HG03457 (cell line): Measurements from ENCODE around the gene BIN2.

ENCODE experiments used
- ATAC-seq: cut with Tn5 transposase; IDR thresholded peaks from one replicate; pipeline ENCODE4 v1.9.1; 2021; ENCODE audit warnings: moderate number of reproducible peaks; ENCODE audit not compliant: unreplicated experiment

Gene BIN2

DNA sequence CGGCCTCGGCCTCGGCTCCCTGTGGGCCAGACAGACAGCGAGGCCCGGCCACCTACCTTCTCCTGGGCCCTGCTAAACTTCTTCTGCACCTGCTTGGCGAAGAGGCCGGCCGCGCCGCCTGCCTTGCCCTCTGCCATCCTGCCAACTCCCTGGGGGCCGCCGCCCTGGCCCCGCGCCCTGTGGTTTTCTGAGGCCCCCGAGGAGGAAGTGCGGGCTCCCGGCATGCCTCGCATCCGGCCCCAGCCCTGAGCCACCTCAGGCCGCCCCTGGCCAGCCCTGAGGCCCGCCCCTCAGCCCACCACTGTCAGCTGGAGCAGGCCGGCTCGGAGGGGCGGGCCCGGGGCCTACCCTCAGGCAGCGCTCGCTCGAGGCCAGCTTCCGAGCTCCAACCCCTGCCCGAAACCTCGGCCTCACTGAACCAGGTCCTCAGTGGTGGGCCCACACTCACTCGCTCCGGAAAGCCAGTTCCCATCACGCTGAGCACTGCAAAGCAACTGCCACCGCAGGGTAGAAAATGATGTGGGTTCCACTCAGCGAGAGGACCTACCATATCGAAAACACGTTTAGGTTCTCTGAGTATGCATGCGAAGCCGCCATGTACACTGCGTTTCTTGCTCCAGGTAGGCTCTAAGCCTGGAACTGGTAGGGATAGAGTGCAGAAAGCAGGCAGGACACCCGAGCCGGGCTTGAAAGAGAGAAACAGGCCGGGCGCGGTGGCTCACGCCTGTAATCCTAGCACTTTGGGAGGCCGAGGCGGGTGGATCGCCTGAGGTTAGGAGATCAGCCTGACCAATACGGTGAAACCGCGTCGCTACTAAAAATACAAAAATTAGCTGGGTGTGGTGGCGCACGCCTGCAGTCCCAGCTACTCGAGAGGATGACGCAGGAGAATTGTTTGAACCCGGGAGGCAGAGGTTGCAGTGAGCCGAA lies at the start of gene BIN2:
Gene BIN2, minus strand, starts transcription at position 209 of the 930 bp plus-strand sequence. Its CDS starts 72 bp downstream, at position 137.
- ATAC-seq, result peak; percentile 37

DNA sequence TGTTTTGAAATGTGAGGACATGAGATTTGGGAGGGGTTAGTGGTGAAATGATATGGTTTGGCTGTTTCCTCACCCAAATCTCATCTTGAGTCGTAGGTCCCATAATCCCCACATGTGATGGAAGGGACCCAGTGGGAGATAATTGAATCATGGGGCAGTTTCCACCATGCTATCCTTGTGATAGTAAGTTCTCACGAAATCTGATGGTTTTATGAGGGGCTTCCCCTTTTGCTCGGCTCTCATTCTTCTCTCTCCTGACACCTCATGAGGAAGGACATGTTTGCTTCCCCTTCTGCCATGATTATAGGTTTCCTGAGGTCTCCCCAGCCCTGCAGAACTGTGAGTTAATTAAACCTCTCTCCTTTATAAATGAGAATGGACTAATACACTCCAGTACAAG lies 49.2 kb upstream of the BIN2 start:
- no peak for ATAC-seq

DNA sequence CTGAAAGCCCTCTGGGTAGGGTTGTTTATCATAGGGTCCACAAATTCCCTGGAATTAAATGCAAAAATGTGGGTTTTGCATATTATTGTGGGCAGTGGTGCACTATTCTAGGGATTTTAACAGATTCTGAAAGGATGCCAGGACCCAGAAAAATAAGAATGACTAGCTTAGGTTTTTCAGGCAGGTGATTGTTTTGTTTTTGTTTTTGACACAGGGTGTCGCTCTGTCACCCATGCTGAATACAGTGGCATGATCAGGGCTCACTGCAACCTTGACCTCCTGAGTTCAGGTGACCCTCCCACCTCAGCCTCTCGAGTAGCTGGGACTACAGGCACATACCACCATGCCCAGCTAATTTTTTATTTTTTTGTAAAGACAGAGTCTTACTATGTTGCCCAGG lies 48.0 kb upstream of the BIN2 start:
- ATAC-seq, result no peak

DNA sequence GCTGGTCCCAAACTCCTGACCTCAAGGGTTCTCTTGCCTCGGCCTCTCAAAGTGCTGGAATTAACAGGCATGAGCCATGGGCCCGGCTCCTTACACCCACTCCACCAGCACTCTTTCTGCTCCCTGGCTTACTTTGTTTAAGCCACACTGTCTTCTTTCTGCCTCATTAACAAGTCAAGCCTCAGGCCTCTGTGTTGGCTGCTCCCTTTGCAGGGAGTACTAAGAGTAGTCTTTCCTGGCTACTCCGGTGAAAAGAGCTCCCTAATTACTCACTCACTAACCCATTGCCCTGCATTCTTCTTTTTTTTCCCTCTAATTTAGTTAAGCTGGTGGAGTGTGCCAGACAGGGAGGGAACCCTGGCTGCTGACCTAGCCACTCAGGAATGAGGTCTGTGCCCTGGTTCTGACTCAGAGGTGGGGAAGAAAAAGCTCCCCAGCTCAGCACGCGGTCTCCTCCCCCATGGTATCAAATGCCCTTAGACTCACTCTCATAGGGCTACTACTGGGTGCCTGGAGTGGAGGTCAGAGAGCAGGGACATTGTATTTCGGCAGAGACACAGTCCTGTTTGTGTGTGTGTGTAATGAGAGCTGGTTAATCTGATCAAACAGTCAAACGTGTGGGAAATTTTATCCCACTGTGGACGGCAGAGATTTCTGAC lies 47.5 kb upstream of the BIN2 start:
- ATAC-seq, result no peak

DNA sequence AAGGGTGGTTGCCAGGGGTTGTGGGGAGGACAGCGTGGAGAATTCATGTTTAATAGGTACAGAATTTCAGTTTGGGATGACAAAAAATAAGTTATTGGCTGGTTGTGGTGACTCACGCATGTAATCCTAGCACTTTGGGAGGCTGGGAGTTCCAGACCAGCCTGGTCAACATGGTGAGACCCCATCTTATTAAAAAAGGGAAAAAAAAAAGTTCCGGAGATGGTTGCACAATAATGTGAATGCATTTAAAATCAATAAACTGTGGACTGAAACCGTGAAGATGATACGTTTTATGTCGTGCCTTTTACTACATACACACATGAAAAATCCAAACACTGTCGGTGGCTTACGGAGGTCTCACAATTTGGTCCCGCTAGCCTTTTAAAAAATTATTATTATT lies 46.7 kb upstream of the BIN2 start:
- no peak for ATAC-seq

DNA sequence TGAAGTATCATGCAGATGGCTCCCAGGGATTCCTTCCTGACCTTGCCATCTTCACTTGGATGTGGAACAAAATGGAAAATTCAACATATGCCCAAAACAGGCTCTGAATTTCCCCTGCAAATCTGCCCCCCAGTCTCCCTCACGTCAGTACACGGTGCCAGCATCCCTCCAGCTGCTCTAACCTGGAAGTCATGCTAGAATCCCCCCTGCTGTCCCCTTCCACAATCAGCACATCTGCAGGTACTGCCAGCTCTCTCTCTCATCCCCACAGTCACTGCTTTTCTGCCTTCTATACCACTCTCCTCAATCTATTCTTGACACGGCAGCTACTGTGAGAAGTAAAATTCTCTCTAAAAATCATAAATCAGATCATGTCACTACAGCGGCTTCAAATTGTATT lies 45.6 kb upstream of the BIN2 start:
- ATAC-seq, result no peak

DNA sequence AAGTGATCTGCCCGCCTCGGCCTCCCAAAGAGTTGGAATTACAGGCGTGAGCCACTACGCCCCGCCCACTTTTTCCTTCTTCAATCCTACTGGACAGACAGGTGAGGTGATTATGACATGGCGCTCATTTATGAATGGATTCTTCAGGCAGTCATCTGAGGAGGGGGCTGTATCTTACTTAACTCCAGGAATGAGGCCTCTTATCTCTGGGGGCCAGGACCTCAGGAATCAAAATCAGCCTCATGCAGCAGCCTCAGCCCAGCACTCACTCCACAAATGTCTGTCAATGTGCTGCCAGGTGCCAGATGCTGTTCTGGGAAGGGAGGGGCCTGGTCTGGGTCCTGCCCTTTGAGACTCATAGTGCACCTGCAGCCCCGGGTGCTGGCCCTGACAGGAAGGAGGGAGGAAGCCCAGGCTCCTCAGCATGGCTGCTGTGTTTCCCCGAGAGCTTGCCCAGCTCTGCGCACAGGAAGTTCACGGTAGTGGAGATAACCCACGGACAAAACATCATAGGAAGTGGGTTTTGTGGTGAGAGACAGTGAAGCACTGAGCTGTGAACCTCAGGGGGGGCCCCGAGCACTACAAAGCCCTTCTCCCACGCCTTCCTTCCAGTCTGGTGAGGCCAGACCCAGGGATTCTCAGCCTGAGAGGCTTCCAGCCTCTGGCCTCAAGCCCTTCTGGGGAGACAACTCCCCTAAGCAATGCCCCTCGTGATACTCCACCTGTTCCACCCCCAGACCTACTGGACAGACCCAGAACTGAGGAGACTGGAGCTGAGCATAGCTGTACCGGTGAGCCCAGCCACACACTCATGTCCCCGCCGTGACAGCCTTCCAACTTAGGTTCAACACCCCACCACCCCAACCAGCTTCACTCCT lies 44.9 kb upstream of the BIN2 start:
- peak; percentile 95 for ATAC-seq

DNA sequence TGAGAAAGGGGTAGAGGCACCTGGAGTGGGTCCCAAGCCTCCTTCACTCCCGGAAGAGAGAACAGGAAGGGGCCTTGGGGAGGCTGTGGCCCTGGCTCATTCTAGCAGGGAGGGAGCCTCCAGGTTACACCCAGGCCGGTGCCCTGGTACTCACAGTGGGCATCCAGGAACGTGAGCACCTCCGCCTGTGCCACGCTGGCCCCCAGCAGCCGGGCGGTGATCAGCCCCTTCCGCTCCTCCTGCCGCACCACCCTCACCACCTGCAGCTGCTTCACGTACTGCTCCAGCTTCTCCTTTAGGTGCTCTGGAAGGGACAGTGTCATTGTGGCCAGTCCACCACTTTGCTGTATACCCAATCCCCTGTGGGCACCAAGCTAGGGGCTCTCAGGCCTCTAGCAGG lies 41.3 kb upstream of the BIN2 start:
- no peak for ATAC-seq

DNA sequence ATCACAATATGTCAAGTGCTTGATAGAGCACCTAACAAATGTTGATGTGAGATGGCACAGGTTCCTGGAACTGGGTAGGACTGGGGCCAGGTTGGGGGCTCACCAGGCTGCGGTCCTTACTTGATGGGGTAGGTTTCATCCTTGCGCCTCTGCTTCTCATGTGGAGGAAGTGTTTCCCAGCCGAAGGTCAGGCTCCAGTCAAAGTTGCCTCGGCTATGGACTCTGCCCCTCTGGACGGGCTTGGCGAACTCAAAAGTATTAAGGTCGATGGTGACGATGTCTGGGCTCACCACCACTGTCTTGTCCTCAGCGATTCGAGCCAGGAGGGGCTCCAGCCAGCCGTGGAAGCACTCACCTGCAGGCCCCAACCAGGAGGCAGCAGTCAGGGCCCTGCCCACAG lies 40.0 kb upstream of the BIN2 start:
- no peak for ATAC-seq

DNA sequence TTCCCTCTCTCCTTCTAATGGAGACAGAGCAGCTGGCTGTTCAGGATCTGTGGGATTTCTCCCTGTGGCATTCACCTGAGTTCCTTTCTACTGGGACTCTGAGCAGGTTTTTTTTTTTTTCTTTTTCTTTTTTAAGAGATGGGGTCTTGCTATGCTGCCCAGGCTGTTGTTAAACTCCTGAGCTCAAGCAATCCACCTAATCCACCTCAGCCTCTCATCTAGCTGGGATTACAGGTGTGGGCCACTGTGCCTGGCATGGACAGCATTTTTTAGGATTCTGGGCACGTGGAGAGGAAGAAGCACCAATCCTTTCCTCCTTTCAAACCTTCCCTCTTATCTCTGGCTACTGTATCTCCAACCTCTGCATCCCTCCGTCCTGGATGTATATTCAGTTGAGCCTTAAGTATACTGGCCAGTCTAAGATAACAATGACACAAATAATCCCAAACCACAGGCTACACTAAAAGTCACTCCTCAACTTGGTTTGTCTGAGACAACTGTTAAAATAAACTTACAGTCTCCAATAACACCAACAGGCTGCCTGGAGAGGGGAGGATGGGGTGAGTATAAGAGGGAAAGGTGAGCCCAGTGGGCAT lies 38.9 kb upstream of the BIN2 start:
- no peak for ATAC-seq

DNA sequence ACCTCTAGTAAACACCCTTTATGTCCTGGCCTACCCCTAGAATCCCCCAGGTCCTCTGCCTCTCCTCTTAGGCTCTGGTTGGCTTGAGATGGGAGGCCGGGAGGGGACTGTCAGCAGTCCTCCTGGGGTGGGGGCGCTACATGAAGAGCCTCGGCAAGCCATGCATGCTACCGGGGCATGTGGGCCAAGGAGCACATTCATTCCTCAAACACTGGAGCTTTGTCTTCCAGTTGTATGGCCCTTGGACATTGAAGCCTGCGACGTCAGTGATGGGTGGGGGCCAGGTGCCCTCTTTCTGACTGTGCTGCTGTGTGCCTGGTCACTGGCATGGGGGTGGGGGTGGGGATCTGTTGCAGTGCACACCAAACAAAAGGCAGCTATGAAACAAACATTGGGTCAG lies 38.3 kb upstream of the BIN2 start:
- ATAC-seq, result no peak

DNA sequence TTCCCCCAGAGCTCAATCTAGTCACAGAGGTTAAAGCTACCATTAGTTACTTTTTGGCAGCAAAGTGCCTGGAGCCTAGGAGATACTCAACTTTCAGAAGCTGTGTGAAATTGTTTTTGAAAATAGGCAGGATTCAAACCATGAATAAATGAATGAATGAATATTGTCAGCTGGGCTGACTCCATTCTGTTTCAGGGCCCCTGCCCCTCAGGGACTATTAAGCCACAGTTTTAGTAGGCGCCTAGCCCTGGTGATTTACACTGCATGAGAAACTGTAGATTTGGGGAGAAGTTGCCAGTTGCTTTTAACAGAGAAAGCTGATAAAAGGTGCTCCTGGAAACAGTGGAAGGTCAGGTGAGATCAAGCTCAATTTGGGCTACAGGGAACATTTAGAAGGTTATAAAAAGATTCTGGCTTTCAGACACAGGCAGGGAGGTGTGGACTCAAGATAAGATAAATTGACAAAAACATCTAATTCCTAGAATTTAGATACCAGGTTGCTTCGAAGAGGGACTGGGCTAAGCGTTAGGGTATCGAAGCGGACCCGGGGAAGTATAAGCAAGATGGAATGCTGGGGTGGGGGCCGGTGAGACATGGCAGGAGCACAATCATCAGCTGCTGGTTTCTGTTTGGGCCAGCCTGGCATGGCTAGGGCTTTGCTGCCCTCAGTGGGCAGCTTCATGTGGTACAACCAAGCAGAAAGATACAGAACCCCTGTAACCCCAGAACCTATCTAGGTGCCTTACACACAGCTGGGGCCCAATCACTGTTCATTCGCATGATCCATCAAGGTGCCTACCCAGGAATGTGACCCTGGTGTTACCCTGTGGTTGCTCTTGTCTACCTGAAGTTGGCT lies 37.4 kb upstream of the BIN2 start:
- no peak for ATAC-seq

DNA sequence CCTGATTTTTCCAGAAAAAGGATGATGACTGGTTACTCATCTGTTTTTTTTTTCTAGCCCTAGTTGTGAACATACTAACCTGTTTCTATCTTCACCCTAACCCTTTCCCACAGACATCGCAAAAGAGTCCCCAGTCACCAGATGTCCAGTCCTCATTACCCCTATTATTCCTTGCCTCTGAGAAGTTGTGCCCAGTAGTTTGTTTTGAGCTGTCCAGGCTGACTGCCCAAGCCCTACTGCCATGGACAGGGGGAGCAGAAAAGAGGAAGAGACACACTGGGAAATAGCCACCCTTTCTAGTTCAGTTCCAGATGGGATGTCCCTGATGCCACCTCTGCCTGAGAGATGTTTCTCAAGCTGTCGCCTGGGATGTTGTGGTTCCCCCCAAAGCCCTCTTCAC lies 36.3 kb upstream of the BIN2 start:
- no peak for ATAC-seq

DNA sequence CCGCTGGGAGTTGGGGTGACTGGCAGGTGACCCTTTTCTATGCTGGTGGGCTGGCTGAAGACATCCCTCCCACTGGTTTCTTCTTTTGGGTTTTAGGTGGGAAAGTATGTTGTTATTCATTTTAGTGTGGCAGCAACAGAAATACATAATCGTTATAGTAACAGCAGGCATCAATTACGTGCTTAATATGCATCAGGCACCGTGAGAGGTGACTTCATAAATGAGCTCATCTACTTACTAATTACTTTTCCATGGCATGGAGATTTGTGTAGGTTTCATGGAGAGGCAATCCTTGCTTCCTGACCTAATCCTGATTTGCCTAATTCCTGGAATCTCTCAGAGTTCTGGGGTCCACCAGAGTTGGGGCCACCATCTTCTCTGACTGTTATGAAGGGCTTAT lies 35.9 kb upstream of the BIN2 start:
- no peak for ATAC-seq

DNA sequence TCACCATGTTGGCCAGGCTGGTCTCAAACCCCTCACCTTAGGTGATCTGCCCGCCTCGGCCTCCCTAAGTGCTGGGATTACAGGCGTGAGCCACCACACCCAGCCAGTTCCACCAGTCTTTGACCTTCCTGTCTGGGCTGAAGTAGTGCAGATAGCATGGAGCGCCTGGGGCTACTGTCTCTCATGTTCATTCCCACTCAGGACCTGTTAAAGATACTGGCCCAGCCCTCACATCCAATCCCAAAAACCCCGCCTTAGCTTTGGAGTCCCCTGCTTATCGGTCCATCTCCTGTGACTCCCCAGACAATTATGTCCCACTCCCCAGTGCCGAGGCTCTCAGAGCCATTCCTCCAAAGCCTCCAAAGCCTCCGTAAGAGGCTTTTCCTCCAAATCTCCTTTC lies 34.5 kb upstream of the BIN2 start:
- no peak for ATAC-seq

DNA sequence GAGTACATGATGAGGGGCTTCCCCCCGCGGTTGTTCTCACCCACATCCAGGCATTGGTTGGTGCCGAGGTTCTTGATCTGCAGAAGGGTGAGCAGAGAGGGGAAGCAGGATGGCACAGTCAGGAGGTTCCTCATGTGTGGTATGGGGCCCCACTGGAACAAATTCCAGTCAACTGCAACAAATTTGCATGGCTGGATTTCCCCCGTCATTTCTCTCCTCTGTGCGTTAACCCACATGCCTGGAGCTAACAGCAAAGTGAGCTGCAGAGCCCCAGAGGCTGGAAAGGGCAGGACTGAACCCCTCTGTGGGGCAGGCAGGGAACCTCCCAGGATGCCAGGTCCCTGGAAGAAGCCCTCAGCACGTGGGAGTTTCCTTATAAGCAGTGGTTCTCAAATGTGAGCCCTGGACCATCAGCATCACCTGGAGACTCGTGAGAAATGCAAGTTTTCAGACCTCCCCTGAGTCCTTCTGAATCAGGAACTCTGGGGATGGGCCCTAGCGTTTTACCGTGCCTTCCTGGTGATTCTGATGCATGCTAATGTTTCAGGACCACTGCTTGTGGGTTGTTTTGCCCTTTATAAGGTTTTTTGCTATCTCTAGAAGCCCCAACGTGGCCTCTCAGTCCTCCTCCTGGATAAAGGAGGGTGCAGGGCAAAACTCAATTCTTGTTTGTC lies 33.5 kb upstream of the BIN2 start:
- no peak for ATAC-seq

DNA sequence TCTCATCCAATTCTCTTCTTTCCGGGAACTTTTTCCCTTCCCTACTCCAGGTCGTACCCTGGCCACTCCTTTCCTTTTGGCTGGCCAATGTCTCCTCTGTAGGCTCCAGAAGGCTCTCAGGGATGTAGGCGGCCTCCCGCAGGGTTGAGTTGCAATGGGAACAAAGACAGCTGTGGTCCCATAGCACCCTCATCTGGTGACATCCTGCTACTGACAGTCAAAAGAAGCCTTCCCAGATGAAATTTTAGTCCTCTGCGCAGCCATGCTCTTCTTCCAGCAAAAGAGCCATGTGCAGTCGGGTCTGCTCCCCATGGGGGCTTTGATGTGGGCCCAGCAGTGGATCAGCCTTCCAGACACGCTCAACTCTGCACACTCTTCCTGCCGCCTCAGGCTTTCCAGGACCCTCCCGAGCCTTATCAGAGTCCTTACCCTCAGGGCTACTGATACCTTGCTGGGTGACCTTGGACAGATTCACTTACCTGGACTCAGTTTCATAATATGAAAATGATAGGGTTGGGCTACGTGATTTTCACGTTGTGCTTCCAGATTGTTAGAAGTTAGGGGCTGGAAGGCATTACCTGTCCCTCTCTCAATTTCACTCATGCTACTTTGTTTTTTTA lies 28.0 kb upstream of the BIN2 start:
- ATAC-seq, result no peak

DNA sequence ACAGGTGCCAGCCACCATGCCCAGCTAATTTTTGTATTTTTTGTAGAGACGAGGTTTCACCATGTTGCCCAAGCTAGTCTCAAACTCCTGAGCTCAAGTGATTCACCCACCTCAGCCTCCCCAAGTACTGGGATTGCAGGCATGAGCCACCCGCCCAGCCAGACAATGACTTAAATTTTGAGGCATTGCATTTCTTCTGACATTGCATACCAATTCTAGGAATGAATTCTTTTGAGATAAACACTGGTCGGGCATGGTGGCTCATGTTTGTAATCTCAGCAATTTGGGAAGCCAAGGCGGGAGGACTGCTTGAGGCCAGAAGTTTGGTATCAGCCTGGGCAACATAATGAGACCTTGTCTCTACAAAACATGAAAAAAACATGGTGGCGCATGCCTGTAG lies 25.1 kb upstream of the BIN2 start:
- ATAC-seq, result no peak

DNA sequence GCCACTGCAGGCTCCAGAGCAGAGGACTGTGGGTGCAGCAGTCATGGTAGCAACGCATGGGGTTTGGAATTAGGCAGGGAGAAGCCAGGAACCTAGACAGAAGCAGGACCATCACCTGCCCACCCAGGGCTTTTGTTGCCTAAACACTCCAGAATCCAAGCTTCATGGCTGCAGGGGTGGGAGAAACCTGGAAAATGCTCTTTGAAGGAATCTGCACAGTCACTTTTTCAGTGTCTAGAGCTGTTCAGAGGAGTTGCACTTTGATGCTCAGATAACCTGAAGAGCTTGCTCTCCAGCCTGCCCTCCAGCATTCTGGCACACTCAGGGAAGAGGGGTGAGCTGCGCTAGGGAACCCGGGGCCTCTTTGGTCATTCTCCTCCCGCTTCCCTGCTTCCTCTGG lies 24.1 kb upstream of the BIN2 start:
- no peak for ATAC-seq
